Activated effector memory CD4-positive, alpha-beta T cell treated with anti-CD3 and anti-CD28 coated beads, Interleukin-2, amount 50 U/mL, for 16 hours (primary cell): ENCODE measurements around the gene EEF1G.
"Not testable (repeated sequence)": the region's sequence is repeated elsewhere in the genome, so short reads cannot be mapped to it uniquely, and the experiment has no call there.

Experiments used
- DNase-seq: peaks from one replicate; pipeline ENCODE4 v3.0.0-alpha.2; 2020

EEF1G gene

GRCh38 chr11:62575837-62576236 lies 2.1 kb upstream of the EEF1G start:
- no peak for DNase-seq

GRCh38 chr11:62575156-62575555 lies 1.5 kb upstream of the EEF1G start:
- DNase-seq: no peak

GRCh38 chr11:62574363-62575071 lies 826 bp upstream of the EEF1G start:
- DNase-seq: no peak

- DNase-seq: peak; percentile 73
These were observed 592 bp downstream of the EEF1G start for GRCh38 chr11:62573006-62573591.

GRCh38 chr11:62572431-62572830 lies 1.3 kb downstream of the EEF1G start:
- no peak for DNase-seq

- DNase-seq: not testable (repeated sequence)
These were observed 2.2 kb downstream of the EEF1G start for GRCh38 chr11:62571493-62571892.

GRCh38 chr11:62570903-62571302 lies 2.8 kb downstream of the EEF1G start:
- DNase-seq: not testable (repeated sequence)

GRCh38 chr11:62569611-62570010 lies 4.1 kb downstream of the EEF1G start:
- no peak for DNase-seq

GRCh38 chr11:62567018-62567633 lies 6.6 kb downstream of the EEF1G start:
- DNase-seq: no peak

- no peak for DNase-seq
These were observed 7.4 kb downstream of the EEF1G start for GRCh38 chr11:62566247-62566646.

- DNase-seq: no peak
These were observed 8.4 kb downstream of the EEF1G start for GRCh38 chr11:62565100-62565802.

- DNase-seq: not testable (repeated sequence)
These were observed 11.9 kb downstream of the EEF1G start for GRCh38 chr11:62561677-62562230.

GRCh38 chr11:62560566-62561103 lies 13.1 kb downstream of the EEF1G start:
- peak; percentile 92 for DNase-seq

- not testable (repeated sequence) for DNase-seq
These were observed 14.1 kb downstream of the EEF1G start for GRCh38 chr11:62559626-62560025.

GRCh38 chr11:62559204-62559603 lies 14.5 kb downstream of the EEF1G start:
- no peak for DNase-seq

- no peak for DNase-seq
These were observed 15.0 kb downstream of the EEF1G start for GRCh38 chr11:62558669-62559068.

GRCh38 chr11:62556875-62557631 lies 16.6 kb downstream of the EEF1G start:
- peak; percentile 77 for DNase-seq

GRCh38 chr11:62556108-62556874 lies 17.4 kb downstream of the EEF1G start:
- peak; percentile 91 for DNase-seq

- DNase-seq: peak; percentile 87
These were observed 18.1 kb downstream of the EEF1G start for GRCh38 chr11:62555464-62556107.

- peak; percentile 66 for DNase-seq
These were observed 19.1 kb downstream of the EEF1G start for GRCh38 chr11:62554387-62555167.
